RWPE2 (cell line): ENCODE data around the gene ASTN2.
A peak's percentile ranks its signal among the peaks of the same experiment; 100 is the strongest.

Experiments used
- ATAC-seq: fragments of 200-7000 bp; cut with Tn5 transposase; 3 replicates; pipeline ENCODE4 v1.9.1; 2021; ENCODE audit warnings: low read depth
- DNase-seq: peaks from one replicate; pipeline ENCODE4 v3.0.0-alpha.2; 2020; ENCODE audit warnings: low spot score
- H3K27ac ChIP-seq: fragments of 450-650 bp; 2 replicates; pipeline ENCODE4 v1.5.1; 2017; ENCODE audit warnings: mild to moderate bottlenecking; ENCODE audit not compliant: poor library complexity, severe bottlenecking
- H3K27me3 ChIP-seq: fragments of 250-450 bp; sonication (Bioruptor Pico); 2 replicates; pipeline ENCODE4 v1.5.1; 2021; ENCODE audit warnings: mild to moderate bottlenecking, moderate library complexity; ENCODE audit not compliant: insufficient read depth, poor library complexity, severe bottlenecking
- H3K36me3 ChIP-seq: fragments of 250-450 bp; sonication (Bioruptor Pico); 2 replicates; pipeline ENCODE4 v1.5.1; 2020; ENCODE audit warnings: low read depth, mild to moderate bottlenecking, moderate library complexity
- H3K4me1 ChIP-seq: fragments of 250-450 bp; sonication (Bioruptor Pico); 2 replicates; pipeline ENCODE4 v1.5.1; 2021; ENCODE audit warnings: mild to moderate bottlenecking, moderate library complexity; ENCODE audit not compliant: insufficient read depth, poor library complexity, severe bottlenecking
- H3K4me3 ChIP-seq: fragments of 250-450 bp; sonication (Bioruptor Pico); 2 replicates; pipeline ENCODE4 v1.5.1; 2021; ENCODE audit warnings: mild to moderate bottlenecking, moderate library complexity; ENCODE audit not compliant: severe bottlenecking
- H3K9me3 ChIP-seq: fragments of 250-450 bp; sonication (Bioruptor Pico); 2 replicates; pipeline ENCODE4 v1.5.1; 2021; ENCODE audit warnings: mild to moderate bottlenecking, moderate library complexity; ENCODE audit not compliant: severe bottlenecking
- TF ChIP-seq, protein P1 (sequence below): fragments of 450-650 bp; IDR thresholded peaks from one replicate; pipeline ENCODE4 v1.5.1; 2017; ENCODE audit warnings: mild to moderate bottlenecking, moderate library complexity; ENCODE audit not compliant: poor library complexity, severe bottlenecking

Gene ASTN2

GRCh38 chr9:116958881-116959280, 456.0 kb downstream of the ASTN2 start:
- no peak overlapping the region for H3K4me3 ChIP-seq
- ATAC-seq = no peak
- H3K27ac ChIP-seq = no peak overlapping the region
- no peaks in the 10 kb centered on the region for H3K4me1 ChIP-seq
- DNase-seq = no peak
- TF ChIP-seq, protein P1, sequence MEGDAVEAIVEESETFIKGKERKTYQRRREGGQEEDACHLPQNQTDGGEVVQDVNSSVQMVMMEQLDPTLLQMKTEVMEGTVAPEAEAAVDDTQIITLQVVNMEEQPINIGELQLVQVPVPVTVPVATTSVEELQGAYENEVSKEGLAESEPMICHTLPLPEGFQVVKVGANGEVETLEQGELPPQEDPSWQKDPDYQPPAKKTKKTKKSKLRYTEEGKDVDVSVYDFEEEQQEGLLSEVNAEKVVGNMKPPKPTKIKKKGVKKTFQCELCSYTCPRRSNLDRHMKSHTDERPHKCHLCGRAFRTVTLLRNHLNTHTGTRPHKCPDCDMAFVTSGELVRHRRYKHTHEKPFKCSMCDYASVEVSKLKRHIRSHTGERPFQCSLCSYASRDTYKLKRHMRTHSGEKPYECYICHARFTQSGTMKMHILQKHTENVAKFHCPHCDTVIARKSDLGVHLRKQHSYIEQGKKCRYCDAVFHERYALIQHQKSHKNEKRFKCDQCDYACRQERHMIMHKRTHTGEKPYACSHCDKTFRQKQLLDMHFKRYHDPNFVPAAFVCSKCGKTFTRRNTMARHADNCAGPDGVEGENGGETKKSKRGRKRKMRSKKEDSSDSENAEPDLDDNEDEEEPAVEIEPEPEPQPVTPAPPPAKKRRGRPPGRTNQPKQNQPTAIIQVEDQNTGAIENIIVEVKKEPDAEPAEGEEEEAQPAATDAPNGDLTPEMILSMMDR = no peak
- no peaks in the 10 kb centered on the region for H3K36me3 ChIP-seq
- H3K9me3 ChIP-seq = no peaks in the 10 kb centered on the region
- no peaks in the 10 kb centered on the region for H3K27me3 ChIP-seq

- no peak for ATAC-seq
- no peaks in the 10 kb centered on the region for H3K36me3 ChIP-seq
- H3K27me3 ChIP-seq = no peaks in the 10 kb centered on the region
- no peak for DNase-seq
- TF ChIP-seq, protein P1 = no peak
- no peak overlapping the region for H3K4me3 ChIP-seq
- no peaks in the 10 kb centered on the region for H3K9me3 ChIP-seq
- peaks cover 20% of the 10 kb centered on the region for H3K4me1 ChIP-seq
- no peak overlapping the region for H3K27ac ChIP-seq
These were observed 460.1 kb downstream of the ASTN2 start for GRCh38 chr9:116954731-116955130.

DNA sequence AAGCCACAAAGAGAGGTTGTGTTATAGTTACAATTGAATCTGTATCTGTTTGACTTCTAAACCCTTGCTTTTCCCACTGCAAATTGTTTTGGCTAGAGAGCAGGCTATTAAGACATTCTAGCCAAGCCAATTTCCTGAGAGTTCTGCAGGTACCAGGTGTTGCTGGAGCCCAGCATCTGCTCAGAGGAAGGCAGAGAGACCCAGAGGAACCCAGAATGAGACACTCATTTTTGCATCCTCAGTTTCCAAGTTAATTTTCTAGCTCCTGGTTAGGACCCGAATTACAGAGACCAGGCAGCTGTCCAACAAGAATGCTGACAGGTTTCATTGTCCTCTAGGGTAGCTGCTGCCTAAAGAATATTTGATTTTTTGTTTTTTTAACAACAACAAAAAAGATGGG, 461.6 kb downstream of the ASTN2 start:
- H3K36me3 ChIP-seq = no peaks in the 10 kb centered on the region
- H3K4me1 ChIP-seq = peaks cover 20% of the 10 kb centered on the region
- TF ChIP-seq, protein P1 = no peak
- DNase-seq (no peak), ATAC-seq (no peak)
- no peak overlapping the region for H3K4me3 ChIP-seq
- peak overlapping the region; percentile 81 for H3K27ac ChIP-seq
- no peaks in the 10 kb centered on the region for H3K27me3 ChIP-seq
- H3K9me3 ChIP-seq = no peaks in the 10 kb centered on the region

GRCh38 chr9:116952436-116952810, 462.4 kb downstream of the ASTN2 start:
- H3K4me1 ChIP-seq = peaks cover 20% of the 10 kb centered on the region
- H3K9me3 ChIP-seq = no peaks in the 10 kb centered on the region
- TF ChIP-seq, protein P1 = no peak
- peak; percentile 71 for ATAC-seq
- H3K27me3 ChIP-seq = no peaks in the 10 kb centered on the region
- H3K27ac ChIP-seq = peak overlapping the region; percentile 81
- DNase-seq = no peak
- no peaks in the 10 kb centered on the region for H3K36me3 ChIP-seq
- H3K4me3 ChIP-seq = no peak overlapping the region

GRCh38 chr9:116951588-116952435, 463.0 kb downstream of the ASTN2 start:
- Histone ChIP-seq H3K4me1 (peaks cover 20% of the 10 kb centered on the region), H3K27ac (peak overlapping the region; percentile 81), H3K4me3 (no peak overlapping the region), H3K36me3 (no peaks in the 10 kb centered on the region), H3K27me3 (no peaks in the 10 kb centered on the region), H3K9me3 (no peaks in the 10 kb centered on the region)
- TF ChIP-seq, protein P1 = no peak
- peak; percentile 93 for ATAC-seq
- DNase-seq = no peak
